Uterus (tissue), 4 donors: ENCODE measurements around the gene MYO18B. TPM values are rescaled to one million over a fixed set of nuclear protein-coding genes. Genes with fewer than 3 reads are reported as not detected.

Experiments used
- DNase-seq, 2 donors: peaks; one replicate each; pipeline ENCODE4 v3.0.0-alpha.2; 2019 to 2020
- H3K27ac ChIP-seq, 2 donors: fragments of 200-600 bp; sonication (generic); 1 replicate in 1 of 2; 2 replicates in 1 of 2; pipeline ENCODE4 v1.5.1; 2016 to 2018
- H3K27me3 ChIP-seq, 2 donors: fragments of 200-600 bp; sonication (generic); one replicate each; pipeline ENCODE4 v1.5.1; 2018 to 2019; ENCODE audit warnings: control low read depth in 1 of 2
- H3K36me3 ChIP-seq, 2 donors: fragments of 200-600 bp; sonication (generic); one replicate each; pipeline ENCODE4 v1.5.1; 2019; ENCODE audit warnings: control low read depth in 1 of 2
- H3K4me1 ChIP-seq, 2 donors: fragments of 200-600 bp; sonication (generic); one replicate each; pipeline ENCODE4 v1.5.1; 2018 to 2019; ENCODE audit warnings: control low read depth in 1 of 2
- H3K4me3 ChIP-seq, 2 donors: fragments of 200-600 bp; sonication (generic); 1 replicate in 1 of 2; 2 replicates in 1 of 2; pipeline ENCODE4 v1.5.1; 2018 to 2019; ENCODE audit warnings: mild to moderate bottlenecking in 1 of 2
- H3K9me3 ChIP-seq, 2 donors: fragments of 200-600 bp; sonication (generic); one replicate each; pipeline ENCODE4 v1.5.1; 2019; ENCODE audit warnings: control low read depth in 1 of 2
- POLR2A ChIP-seq, 2 donors: fragments of 450-650 bp; IDR thresholded peaks; one replicate each; pipeline ENCODE4 v1.6.1; 2016; ENCODE audit warnings: antibody characterized with exemption in 2 of 2, mild to moderate bottlenecking in 1 of 2, moderate library complexity in 1 of 2
- intact Hi-C: fragments of 100-400 bp; cut with DNase I; formaldehyde crosslinking; loops from one replicate; pipeline ENCODE4 v1.15.1; 2023; ENCODE audit warnings: low total_unique reads
- total RNA-seq, 4 donors: library from RNA; depleted of rRNA in 3 of 4; stranded (reverse); fragments of >200 nt in 3 of 4; gene quantifications; one replicate each; pipeline versions ENCODE4 v1.1.0 to v1.2.4, GENCODE V29; 2014 to 2023
- TF ChIP-seq, protein P1 (sequence below), 4 experiments: fragments of 200-600 bp in 2 of 4; fragments of 450-650 bp in 2 of 4; sonication (generic) in 2 of 4; IDR thresholded peaks; one replicate each; pipeline ENCODE4 v1.5.1; 2016 to 2019; ENCODE audit warnings: antibody characterized with exemption in 4 of 4, mild to moderate bottlenecking in 2 of 4, moderate library complexity in 1 of 4
- donor health status: DM: yes; HTN: yes; CAD: no.

The MYO18B gene
- total RNA-seq, 4 donors from 2014 or later = 0.41 to 0.43 TPM; not detected in 2

DNA sequence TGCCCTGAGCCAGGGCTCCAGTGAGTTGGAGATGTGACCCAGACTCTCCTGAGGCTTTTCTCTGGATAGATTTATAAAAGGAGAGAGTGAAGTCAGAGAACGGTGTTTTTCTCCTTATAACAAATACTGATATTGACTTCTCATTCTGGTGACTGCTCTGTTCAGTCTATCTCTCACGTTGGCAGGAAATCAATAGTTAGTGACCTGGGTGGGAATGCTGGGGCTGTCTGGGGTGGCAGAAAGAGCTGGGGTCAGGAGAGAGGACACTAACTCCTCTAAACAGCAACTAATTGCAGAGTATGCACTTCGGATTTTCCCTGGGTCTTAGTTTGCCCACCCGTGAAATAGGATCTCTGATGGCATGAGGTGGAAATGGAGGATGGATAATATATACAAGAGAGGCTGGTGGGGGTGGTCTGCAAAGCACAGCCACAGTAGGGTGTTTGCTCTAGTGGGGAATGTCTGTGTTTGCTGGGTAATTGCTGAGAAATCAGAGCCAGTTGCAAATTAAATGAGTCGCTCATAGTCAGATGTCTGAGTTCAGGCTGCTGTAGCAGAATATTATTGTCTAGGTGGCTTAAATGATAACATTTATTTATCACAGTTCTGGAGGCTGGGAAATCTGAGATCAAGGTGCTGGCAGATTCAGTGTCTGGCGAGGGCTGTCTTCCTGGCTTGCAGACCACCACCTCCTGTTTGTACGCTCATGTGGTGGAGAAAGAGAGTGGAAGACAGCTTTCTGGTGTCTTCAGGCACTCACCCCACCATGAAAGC is 167.8 kb downstream of the MYO18B start:
- Histone ChIP-seq H3K27me3 (no peaks in the 10 kb centered on the region), H3K4me3 (no peak overlapping the region), H3K36me3 (no peaks in the 10 kb centered on the region), H3K9me3 (no peaks in the 10 kb centered on the region), H3K27ac (no peak overlapping the region), H3K4me1 (no peaks in the 10 kb centered on the region)
- intact Hi-C loops = no loop called here
- no peak for DNase-seq
- no peak for TF ChIP-seq POLR2A (IDR thresholded peaks at IDR 0.05)
- TF ChIP-seq, protein P1, sequence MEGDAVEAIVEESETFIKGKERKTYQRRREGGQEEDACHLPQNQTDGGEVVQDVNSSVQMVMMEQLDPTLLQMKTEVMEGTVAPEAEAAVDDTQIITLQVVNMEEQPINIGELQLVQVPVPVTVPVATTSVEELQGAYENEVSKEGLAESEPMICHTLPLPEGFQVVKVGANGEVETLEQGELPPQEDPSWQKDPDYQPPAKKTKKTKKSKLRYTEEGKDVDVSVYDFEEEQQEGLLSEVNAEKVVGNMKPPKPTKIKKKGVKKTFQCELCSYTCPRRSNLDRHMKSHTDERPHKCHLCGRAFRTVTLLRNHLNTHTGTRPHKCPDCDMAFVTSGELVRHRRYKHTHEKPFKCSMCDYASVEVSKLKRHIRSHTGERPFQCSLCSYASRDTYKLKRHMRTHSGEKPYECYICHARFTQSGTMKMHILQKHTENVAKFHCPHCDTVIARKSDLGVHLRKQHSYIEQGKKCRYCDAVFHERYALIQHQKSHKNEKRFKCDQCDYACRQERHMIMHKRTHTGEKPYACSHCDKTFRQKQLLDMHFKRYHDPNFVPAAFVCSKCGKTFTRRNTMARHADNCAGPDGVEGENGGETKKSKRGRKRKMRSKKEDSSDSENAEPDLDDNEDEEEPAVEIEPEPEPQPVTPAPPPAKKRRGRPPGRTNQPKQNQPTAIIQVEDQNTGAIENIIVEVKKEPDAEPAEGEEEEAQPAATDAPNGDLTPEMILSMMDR (IDR thresholded peaks at IDR 0.05) = no peak

DNA sequence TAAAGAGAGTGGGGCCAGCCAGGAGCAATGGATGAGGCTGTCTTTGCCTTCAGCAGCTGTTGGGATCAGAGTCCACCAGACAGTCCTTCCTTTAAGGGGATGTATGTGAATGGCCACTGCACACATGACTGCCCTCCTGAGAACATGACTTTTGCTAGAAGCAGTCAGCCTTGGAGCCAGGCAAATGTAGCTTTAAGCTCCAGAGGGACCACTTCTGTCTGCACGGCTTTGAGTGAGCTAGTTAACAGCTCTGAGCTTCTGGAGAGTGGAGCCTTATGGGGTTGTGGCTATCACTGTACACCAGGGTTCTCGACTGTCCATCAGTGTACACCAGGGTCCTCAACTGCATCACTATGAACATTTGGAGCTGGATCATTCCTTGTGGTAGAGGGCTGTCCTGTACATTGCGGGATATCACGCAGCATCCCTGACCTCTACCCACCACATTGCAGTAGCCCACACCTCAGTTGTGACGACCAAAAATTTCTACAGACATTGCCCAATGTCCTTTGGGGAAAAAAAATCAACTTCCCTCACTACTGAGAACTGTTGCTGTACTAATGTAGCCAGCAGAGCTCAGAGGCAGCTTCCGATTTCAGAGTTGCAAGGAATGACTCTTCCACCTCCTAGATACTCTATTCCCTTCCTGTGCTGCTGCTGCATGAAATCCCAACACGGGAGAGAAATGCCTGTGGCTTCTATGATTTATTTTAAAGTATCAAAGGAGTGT is 169.4 kb downstream of the MYO18B start:
- H3K27me3 ChIP-seq = no peaks in the 10 kb centered on the region
- H3K4me1 ChIP-seq = no peaks in the 10 kb centered on the region
- TF ChIP-seq, protein P1 (IDR thresholded peaks at IDR 0.05) = no peak
- TF ChIP-seq POLR2A (IDR thresholded peaks at IDR 0.05) = no peak
- intact Hi-C loops = no loop called here
- no peak overlapping the region for H3K4me3 ChIP-seq
- H3K27ac ChIP-seq = no peak overlapping the region
- no peaks in the 10 kb centered on the region for H3K9me3 ChIP-seq
- DNase-seq = no peak
- H3K36me3 ChIP-seq = no peaks in the 10 kb centered on the region

DNA sequence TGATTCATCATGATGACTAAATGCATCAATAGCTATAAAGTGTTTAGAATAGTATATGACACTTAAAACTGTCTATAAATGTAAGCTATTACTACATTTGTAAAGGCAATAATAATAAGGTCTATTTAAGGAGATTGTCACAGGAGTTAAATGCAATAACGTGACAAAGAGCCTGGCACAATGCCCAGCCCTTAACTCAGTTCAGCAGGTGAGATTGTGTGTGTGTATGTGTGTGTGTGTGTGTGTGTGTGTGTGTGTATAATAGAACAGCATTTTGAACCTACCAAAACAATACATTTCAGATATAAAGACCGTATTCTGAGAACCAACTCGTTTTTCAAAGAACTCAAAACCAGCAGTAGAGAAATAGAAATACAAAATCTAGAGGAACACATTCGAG is 177.5 kb downstream of the MYO18B start:
- intact Hi-C loops = no loop called here
- H3K27me3 ChIP-seq = no peaks in the 10 kb centered on the region
- TF ChIP-seq POLR2A (IDR thresholded peaks at IDR 0.05) = no peak
- TF ChIP-seq, protein P1 (IDR thresholded peaks at IDR 0.05) = no peak
- H3K9me3 ChIP-seq = no peaks in the 10 kb centered on the region
- DNase-seq = no peak
- H3K27ac ChIP-seq = no peak overlapping the region
- no peaks in the 10 kb centered on the region for H3K36me3 ChIP-seq
- no peaks in the 10 kb centered on the region for H3K4me1 ChIP-seq
- H3K4me3 ChIP-seq = no peak overlapping the region

DNA sequence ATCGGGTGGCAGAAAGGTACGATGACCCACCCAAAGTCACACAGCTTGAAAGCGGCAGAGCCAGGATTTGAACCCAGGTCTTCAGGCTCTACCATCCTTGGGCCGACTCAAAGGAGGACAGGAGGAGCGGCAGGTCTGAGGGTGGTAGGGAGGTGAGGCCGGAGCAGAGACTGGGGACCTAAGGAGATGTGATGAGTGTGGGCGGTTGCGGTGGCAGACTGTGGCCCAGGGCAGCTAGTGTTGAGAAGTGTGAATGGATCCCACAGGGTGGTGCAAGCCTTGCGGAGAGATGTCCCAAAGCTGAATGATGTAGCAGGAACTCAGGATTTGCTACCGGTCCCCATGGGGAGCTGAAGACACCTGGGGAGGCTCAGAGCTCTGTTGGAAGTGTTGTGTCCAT is 180.2 kb downstream of the MYO18B start:
- TF ChIP-seq, protein P1 (IDR thresholded peaks at IDR 0.05) = no peak
- no peak for TF ChIP-seq POLR2A (IDR thresholded peaks at IDR 0.05)
- no peak overlapping the region for H3K27ac ChIP-seq
- H3K36me3 ChIP-seq = no peaks in the 10 kb centered on the region
- H3K4me3 ChIP-seq = no peak overlapping the region
- no peaks in the 10 kb centered on the region for H3K9me3 ChIP-seq
- intact Hi-C loops = no loop called here
- H3K27me3 ChIP-seq = no peaks in the 10 kb centered on the region
- no peak for DNase-seq
- no peaks in the 10 kb centered on the region for H3K4me1 ChIP-seq

DNA sequence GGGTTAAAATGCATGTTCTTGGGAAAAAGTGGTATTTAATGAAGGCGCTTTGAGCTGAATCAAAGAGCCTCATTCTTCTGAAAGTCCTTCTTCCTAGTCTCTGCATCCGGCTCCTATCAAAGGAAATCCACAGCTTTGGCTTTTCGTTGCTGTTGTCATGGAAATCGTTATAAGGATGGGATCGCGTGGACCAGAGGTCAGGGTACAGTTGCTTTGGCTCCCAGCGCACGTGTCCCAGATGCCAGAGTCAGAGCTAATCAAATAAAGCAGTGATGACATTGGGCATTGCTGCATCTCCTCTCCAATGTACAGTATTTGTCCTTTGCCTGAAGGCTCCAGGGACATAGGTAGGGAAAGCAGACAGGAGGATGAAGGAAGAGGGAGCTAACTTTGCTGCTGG is 181.9 kb downstream of the MYO18B start:
- intact Hi-C loops = no loop called here
- TF ChIP-seq, protein P1 (IDR thresholded peaks at IDR 0.05) = no peak
- no peak for TF ChIP-seq POLR2A (IDR thresholded peaks at IDR 0.05)
- Histone ChIP-seq H3K4me1 (no peaks in the 10 kb centered on the region), H3K9me3 (no peaks in the 10 kb centered on the region), H3K36me3 (no peaks in the 10 kb centered on the region), H3K27ac (no peak overlapping the region), H3K4me3 (no peak overlapping the region), H3K27me3 (no peaks in the 10 kb centered on the region)
- DNase-seq = no peak
